HCT116 (cell line): ENCODE results near the gene CD1B.

Source experiments
- EZH2 ChIP-seq: fragments of 200-600 bp; sonication (generic); IDR thresholded peaks from 2 replicates; pipeline ENCODE4 v1.6.1; 2017; ENCODE audit warnings: antibody characterized with exemption, mixed run types
- EZH2phosphoT487 ChIP-seq: fragments of 200-600 bp; IDR thresholded peaks from 2 replicates; pipeline ENCODE4 v1.6.1; 2018; ENCODE audit warnings: antibody characterized with exemption, borderline replicate concordance
- FOSL1 ChIP-seq: IDR thresholded peaks from 2 replicates; pipeline ENCODE4 v1.6.1; 2012; ENCODE audit warnings: low read depth
- POLR2A ChIP-seq: IDR thresholded peaks from 2 replicates; pipeline ENCODE4 v1.7.0; 2011; ENCODE audit warnings: borderline replicate concordance; ENCODE audit not compliant: insufficient read depth, insufficient read length; ENCODE audit errors: extremely low read depth
- POLR2AphosphoS5 ChIP-seq: IDR thresholded peaks from 2 replicates; pipeline ENCODE4 v1.6.1; 2011; ENCODE audit warnings: mild to moderate bottlenecking, low read depth, low read length, moderate library complexity
- RAD21 ChIP-seq: IDR thresholded peaks from 2 replicates; pipeline ENCODE4 v1.6.1; 2012; ENCODE audit warnings: low read depth, mild to moderate bottlenecking
- REST ChIP-seq: IDR thresholded peaks from 2 replicates; pipeline ENCODE4 v1.6.1; 2012; ENCODE audit warnings: low read depth
- SIN3A ChIP-seq: IDR thresholded peaks from 2 replicates; pipeline ENCODE4 v1.6.1; 2012; ENCODE audit warnings: low read depth
- SRF ChIP-seq: IDR thresholded peaks from 2 replicates; pipeline ENCODE4 v1.6.1; 2012; ENCODE audit warnings: low read depth
- YY1 ChIP-seq: IDR thresholded peaks from 2 replicates; pipeline ENCODE4 v1.6.1; 2011; ENCODE audit warnings: low read length, low read depth, moderate library complexity, mild to moderate bottlenecking; ENCODE audit not compliant: insufficient replicate concordance; ENCODE audit errors: extremely low read depth
- ZNF274 ChIP-seq: fragments of 200-500 bp; sonication (Bioruptor generic); IDR thresholded peaks from 2 replicates; pipeline ENCODE4 v1.6.1; 2014; ENCODE audit warnings: mild to moderate bottlenecking, low read depth, low read length, inconsistent platforms
- TF ChIP-seq, protein P1 (sequence below), 3 experiments: fragments of 200-600 bp in 1 of 3; sonication (generic) in 1 of 3; IDR thresholded peaks in 2 of 3; conservative IDR thresholded peaks in 1 of 3; 2 replicates each; pipeline ENCODE4 v1.5.1; 2012 to 2017; ENCODE audit warnings: low read depth in 2 of 3, low read length in 2 of 3, antibody characterized with exemption in 1 of 3, borderline replicate concordance in 1 of 3, control low read depth in 1 of 3, mild to moderate bottlenecking in 1 of 3, mixed read lengths in 1 of 3, mixed run types in 1 of 3, moderate library complexity in 1 of 3; ENCODE audit not compliant: insufficient read depth in 1 of 3
- TF ChIP-seq, protein P2 (sequence below): IDR thresholded peaks from 2 replicates; pipeline ENCODE4 v1.6.1; 2012

DNA sequence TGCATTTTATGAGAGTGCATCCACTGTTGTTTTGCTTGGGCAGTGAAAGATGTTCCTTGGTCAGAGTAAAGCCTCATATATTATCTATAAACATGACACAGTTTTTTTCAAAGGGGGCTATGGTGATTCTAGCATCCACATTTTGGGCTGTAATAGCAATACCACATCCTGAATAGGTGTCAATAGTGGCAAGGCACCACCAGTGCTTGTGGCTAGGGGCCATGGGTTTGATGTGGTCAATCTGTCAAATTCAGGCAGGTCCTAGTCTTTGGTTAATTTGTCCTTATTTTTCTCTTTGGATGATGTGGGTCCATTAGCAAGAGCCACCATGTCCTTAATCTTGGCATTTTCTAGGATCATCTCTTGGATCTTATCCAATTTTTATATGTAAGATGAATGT is 35.5 kb upstream of the CD1B start:
- TF ChIP-seq SIN3A (no peak), POLR2A (no peak), POLR2AphosphoS5 (no peak), EZH2 (no peak), RAD21 (no peak), YY1 (no peak), FOSL1 (no peak), EZH2phosphoT487 (no peak), ZNF274 (no peak), SRF (no peak), REST (no peak)
- TF ChIP-seq, protein P1, sequence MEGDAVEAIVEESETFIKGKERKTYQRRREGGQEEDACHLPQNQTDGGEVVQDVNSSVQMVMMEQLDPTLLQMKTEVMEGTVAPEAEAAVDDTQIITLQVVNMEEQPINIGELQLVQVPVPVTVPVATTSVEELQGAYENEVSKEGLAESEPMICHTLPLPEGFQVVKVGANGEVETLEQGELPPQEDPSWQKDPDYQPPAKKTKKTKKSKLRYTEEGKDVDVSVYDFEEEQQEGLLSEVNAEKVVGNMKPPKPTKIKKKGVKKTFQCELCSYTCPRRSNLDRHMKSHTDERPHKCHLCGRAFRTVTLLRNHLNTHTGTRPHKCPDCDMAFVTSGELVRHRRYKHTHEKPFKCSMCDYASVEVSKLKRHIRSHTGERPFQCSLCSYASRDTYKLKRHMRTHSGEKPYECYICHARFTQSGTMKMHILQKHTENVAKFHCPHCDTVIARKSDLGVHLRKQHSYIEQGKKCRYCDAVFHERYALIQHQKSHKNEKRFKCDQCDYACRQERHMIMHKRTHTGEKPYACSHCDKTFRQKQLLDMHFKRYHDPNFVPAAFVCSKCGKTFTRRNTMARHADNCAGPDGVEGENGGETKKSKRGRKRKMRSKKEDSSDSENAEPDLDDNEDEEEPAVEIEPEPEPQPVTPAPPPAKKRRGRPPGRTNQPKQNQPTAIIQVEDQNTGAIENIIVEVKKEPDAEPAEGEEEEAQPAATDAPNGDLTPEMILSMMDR (IDR thresholded peaks at IDR 0.05 in 2 of 3, conservative IDR thresholded peaks at IDR 0.05 in 1 of 3; ENCODE audit: borderline replicate concordance in 1 of 3, insufficient read depth in 1 of 3, low read depth in 2 of 3, low read length in 2 of 3) = no peak
- TF ChIP-seq, protein P2, sequence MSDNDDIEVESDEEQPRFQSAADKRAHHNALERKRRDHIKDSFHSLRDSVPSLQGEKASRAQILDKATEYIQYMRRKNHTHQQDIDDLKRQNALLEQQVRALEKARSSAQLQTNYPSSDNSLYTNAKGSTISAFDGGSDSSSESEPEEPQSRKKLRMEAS = no peak
